HEK293 (cell line): ENCODE results near the gene TCTN1.
A peak's percentile ranks its signal among the peaks of the same experiment; 100 is the strongest.

Experiments
- CTCF ChIA-PET: fragments of 350-600 bp; formaldehyde crosslinking; extraction: SDS; loops from one replicate; lab custom pipeline; 2021; ENCODE audit warnings: antibody characterized with exemption; lab: Yijun Ruan, JAX
- POLR2A ChIA-PET: fragments of 300-600 bp; formaldehyde crosslinking; extraction: SDS; loops from one replicate; lab custom pipeline; 2020; ENCODE audit warnings: antibody characterized with exemption, inconsistent platforms; lab: Yijun Ruan, JAX
- H3K27ac ChIP-seq: fragments of 200-500 bp; sonication (Bioruptor generic); 2 replicates; pipeline ENCODE4 v1.5.1; 2014; ENCODE audit warnings: low read depth, low read length, control low read depth, inconsistent platforms; ENCODE audit errors: extremely low read depth
- H3K36me3 ChIP-seq, 2 experiments: fragments of 200-500 bp in 1 of 2; sonication (Bioruptor generic) in 1 of 2; 1 replicate in 1 of 2; 2 replicates in 1 of 2; pipeline ENCODE4 v1.5.1; 2014 to 2017; ENCODE audit warnings: inconsistent platforms in 2 of 2, low read length in 2 of 2; ENCODE audit not compliant: control insufficient read depth in 2 of 2, insufficient read depth in 1 of 2
- H3K4me1 ChIP-seq: fragments of 200-500 bp; sonication (Bioruptor generic); 2 replicates; pipeline ENCODE4 v1.5.1; 2014; ENCODE audit warnings: mild to moderate bottlenecking, low read length, inconsistent platforms; ENCODE audit not compliant: control insufficient read depth, insufficient read depth
- H3K4me3 ChIP-seq: 2 replicates; pipeline ENCODE4 v1.5.1; 2011; ENCODE audit warnings: low read depth, mild to moderate bottlenecking, control low read depth, low read length, moderate library complexity
- H3K9me3 ChIP-seq: fragments of 200-500 bp; sonication (Bioruptor generic); 2 replicates; pipeline ENCODE4 v1.5.1; 2014; ENCODE audit warnings: low read depth, low read length, inconsistent platforms; ENCODE audit not compliant: control insufficient read depth, insufficient read depth
- BCL11B ChIP-seq: fragments of 450-650 bp; formaldehyde crosslinking; IDR thresholded peaks from 2 replicates; pipeline ENCODE4 v1.5.1; 2016; ENCODE audit warnings: low read depth, missing biosample characterization, missing genetic modification characterization
- GLIS2 ChIP-seq: fragments of 450-650 bp; formaldehyde crosslinking; IDR thresholded peaks from 2 replicates; pipeline ENCODE4 v1.5.1; 2016; ENCODE audit warnings: missing biosample characterization, missing genetic modification characterization
- PATZ1 ChIP-seq: fragments of 450-650 bp; formaldehyde crosslinking; IDR thresholded peaks from 2 replicates; pipeline ENCODE4 v1.5.1; 2016; ENCODE audit warnings: missing biosample characterization, missing genetic modification characterization
- YY2 ChIP-seq: fragments of 450-650 bp; formaldehyde crosslinking; IDR thresholded peaks from 2 replicates; pipeline ENCODE4 v1.5.1; 2016; ENCODE audit warnings: missing biosample characterization, missing genetic modification characterization
- ZBTB7A ChIP-seq: fragments of 450-650 bp; formaldehyde crosslinking; IDR thresholded peaks from 2 replicates; pipeline ENCODE4 v1.5.1; 2016; ENCODE audit warnings: low read depth, missing biosample characterization, missing genetic modification characterization
- ZBTB8A ChIP-seq: fragments of 450-650 bp; formaldehyde crosslinking; IDR thresholded peaks from 2 replicates; pipeline ENCODE4 v1.5.1; 2016; ENCODE audit warnings: missing biosample characterization, missing genetic modification characterization
- ZFP37 ChIP-seq: fragments of 450-650 bp; formaldehyde crosslinking; IDR thresholded peaks from 2 replicates; pipeline ENCODE4 v1.5.1; 2016; ENCODE audit warnings: missing biosample characterization, missing genetic modification characterization
- ZNF148 ChIP-seq: fragments of 450-650 bp; formaldehyde crosslinking; IDR thresholded peaks from 2 replicates; pipeline ENCODE4 v1.5.0; 2017; ENCODE audit warnings: missing biosample characterization, missing genetic modification characterization, borderline replicate concordance
- ZNF248 ChIP-seq: fragments of 450-650 bp; formaldehyde crosslinking; IDR thresholded peaks from 2 replicates; pipeline ENCODE4 v1.5.1; 2017; ENCODE audit warnings: missing biosample characterization, missing genetic modification characterization
- ZNF274 ChIP-seq, 2 experiments: fragments of 200-500 bp in 1 of 2; fragments of 450-650 bp in 1 of 2; sonication (Bioruptor generic) in 1 of 2; formaldehyde crosslinking in 1 of 2; IDR thresholded peaks; 2 replicates each; pipeline versions ENCODE4 v1.5.1 to v1.6.1; 2014 to 2016; ENCODE audit warnings: borderline replicate concordance in 1 of 2, inconsistent platforms in 1 of 2, low read length in 1 of 2, missing biosample characterization in 1 of 2, missing genetic modification characterization in 1 of 2
- ZNF280C ChIP-seq: fragments of 450-650 bp; formaldehyde crosslinking; IDR thresholded peaks from 2 replicates; pipeline ENCODE4 v1.5.1; 2016; ENCODE audit warnings: missing biosample characterization, missing genetic modification characterization
- ZNF335 ChIP-seq: fragments of 450-650 bp; formaldehyde crosslinking; conservative IDR thresholded peaks from 2 replicates; pipeline ENCODE4 v1.5.1; 2016; ENCODE audit warnings: missing biosample characterization, missing genetic modification characterization
- ZNF362 ChIP-seq: fragments of 450-650 bp; formaldehyde crosslinking; IDR thresholded peaks from 2 replicates; pipeline ENCODE4 v1.5.1; 2016; ENCODE audit warnings: missing biosample characterization, missing genetic modification characterization
- ZNF366 ChIP-seq: fragments of 450-650 bp; formaldehyde crosslinking; conservative IDR thresholded peaks from 2 replicates; pipeline ENCODE4 v1.5.1; 2016; ENCODE audit warnings: missing biosample characterization, missing genetic modification characterization
- ZNF426 ChIP-seq: fragments of 450-650 bp; formaldehyde crosslinking; IDR thresholded peaks from 2 replicates; pipeline ENCODE4 v1.5.1; 2017; ENCODE audit warnings: missing biosample characterization, missing genetic modification characterization, mild to moderate bottlenecking, inconsistent platforms, moderate library complexity
- ZNF548 ChIP-seq: fragments of 450-650 bp; formaldehyde crosslinking; IDR thresholded peaks from 2 replicates; pipeline ENCODE4 v1.5.1; 2016; ENCODE audit warnings: missing biosample characterization, missing genetic modification characterization
- ZNF623 ChIP-seq: fragments of 450-650 bp; formaldehyde crosslinking; IDR thresholded peaks from 2 replicates; pipeline ENCODE4 v1.5.1; 2016; ENCODE audit warnings: missing biosample characterization, missing genetic modification characterization
- ZNF624 ChIP-seq: fragments of 450-650 bp; formaldehyde crosslinking; IDR thresholded peaks from 2 replicates; pipeline ENCODE4 v1.5.1; 2017; ENCODE audit warnings: missing biosample characterization, missing genetic modification characterization
- ZNF776 ChIP-seq: fragments of 450-650 bp; formaldehyde crosslinking; IDR thresholded peaks from 2 replicates; pipeline ENCODE4 v1.5.0; 2017; ENCODE audit warnings: missing biosample characterization, missing genetic modification characterization, borderline replicate concordance
- ZNF777 ChIP-seq: fragments of 450-650 bp; formaldehyde crosslinking; IDR thresholded peaks from 2 replicates; pipeline ENCODE4 v1.5.1; 2017; ENCODE audit warnings: missing biosample characterization, missing genetic modification characterization, borderline replicate concordance
- ZNF837 ChIP-seq: fragments of 450-650 bp; formaldehyde crosslinking; IDR thresholded peaks from 2 replicates; pipeline ENCODE4 v1.5.1; 2016; ENCODE audit warnings: missing biosample characterization, missing genetic modification characterization
- ZSCAN18 ChIP-seq: fragments of 450-650 bp; formaldehyde crosslinking; IDR thresholded peaks from 2 replicates; pipeline ENCODE4 v1.5.1; 2016; ENCODE audit warnings: missing biosample characterization, missing genetic modification characterization
- ZSCAN4 ChIP-seq: fragments of 450-650 bp; formaldehyde crosslinking; IDR thresholded peaks from 2 replicates; pipeline ENCODE4 v1.5.1; 2017; ENCODE audit warnings: missing biosample characterization, missing genetic modification characterization

TCTN1 gene

GRCh38 chr12:110582276-110583136 lies 31.4 kb upstream of the TCTN1 start (continued):
- TF ChIP-seq ZNF624 (tag by site-specific recombination) (no peak), PATZ1 (tag by site-specific recombination) (peak; percentile 44), ZBTB8A (tag by site-specific recombination) (no peak), ZNF148 (tag by site-specific recombination) (no peak), ZNF426 (tag by site-specific recombination) (no peak), BCL11B (tag by site-specific recombination) (0 out of 2 replicates have a peak, but pooled peaks have one; percentile 33), ZNF362 (no peak), ZNF274 (IDR thresholded peaks at IDR 0.05; ENCODE audit: low read length) (no peak), ZNF274 (tag by site-specific recombination; IDR thresholded peaks at IDR 0.05; ENCODE audit: borderline replicate concordance) (no peak), ZNF623 (no peak), ZSCAN4 (tag by site-specific recombination) (0 out of 2 replicates have a peak, but pooled peaks have one; percentile 8), ZNF366 (peak; percentile 23; the same call in 1 of the 2 replicates)

GRCh38 chr12:110583137-110584059 lies 30.5 kb upstream of the TCTN1 start, which contains the start of gene PPTC7:
TSS of gene PPTC7 (minus strand) at chr12:110583318. CDS start at chr12:110583031, 287 bp downstream.
- CTCF ChIA-PET: no interaction called here
- H3K4me3 ChIP-seq: peak within 1 kb of the TSS; percentile 87
- H3K9me3 ChIP-seq: no peaks in the 10 kb centered on the region
- peak within 1 kb of the TSS; percentile 80 for H3K27ac ChIP-seq
- H3K4me1 ChIP-seq: peaks cover 8% of the 10 kb centered on the region
- H3K36me3 ChIP-seq: no peaks in the 10 kb centered on the region; a peak in 1 of 3 replicates
- POLR2A ChIA-PET: no interaction called here
- TF ChIP-seq ZBTB7A (no peak), ZNF777 (tag by site-specific recombination) (no peak), ZNF335 (tag by site-specific recombination) (peak; percentile 78), ZSCAN18 (tag by site-specific recombination) (no peak), ZFP37 (tag by site-specific recombination) (no peak), ZNF248 (tag by site-specific recombination) (no peak), ZNF776 (no peak), YY2 (tag by site-specific recombination) (no peak), ZNF280C (tag by site-specific recombination) (no peak), ZNF548 (no peak), GLIS2 (tag by site-specific recombination) (no peak), ZNF837 (tag by site-specific recombination) (no peak)
